IMR-90 (cell line): ENCODE measurements around the gene ZNF219. TPM values are rescaled to one million over a fixed set of nuclear protein-coding genes. Genes with fewer than 3 reads are reported as not detected.

Experiments
- ATAC-seq: fragments of 200-7000 bp; cut with Tn5 transposase; 2 replicates; pipeline ENCODE4 v1.9.1; 2020; ENCODE audit warnings: low read depth, mild to moderate bottlenecking, moderate library complexity
- BruUV-seq: library from RNA; stranded (reverse); fragments of 400-500 nt; replicated peaks from 2 replicates; lab custom pipeline; 2021; lab: Mats Ljungman, UMichigan
- CTCF ChIA-PET: fragments of 300-600 bp; formaldehyde crosslinking; extraction: SDS; loops from one replicate; lab custom pipeline; 2021; ENCODE audit warnings: antibody characterized with exemption; lab: Yijun Ruan, JAX
- POLR2A ChIA-PET: fragments of 300-600 bp; sonication (Branson Sonifier 250); formaldehyde crosslinking; loops from one replicate; lab custom pipeline; 2022; ENCODE audit warnings: antibody characterized with exemption; ENCODE audit not compliant: unreplicated experiment; lab: Charles Lee
- DNase-seq: peaks from one replicate; pipeline ENCODE4 v3.0.0; 2013
- H2AFZ ChIP-seq: replicated peaks from 2 replicates; pipeline ENCODE3; 2013; ENCODE audit warnings: low read length, mild to moderate bottlenecking; ENCODE audit not compliant: poor library complexity
- H2AK5ac ChIP-seq: 2 replicates; pipeline ENCODE4 v1.6.1; 2013; ENCODE audit warnings: low read depth, low read length, inconsistent platforms
- H2AK9ac ChIP-seq: replicated peaks from 2 replicates; pipeline ENCODE3; 2013; ENCODE audit warnings: mild to moderate bottlenecking, low read depth, low read length, moderate library complexity; ENCODE audit not compliant: poor library complexity
- H2BK120ac ChIP-seq: 2 replicates; pipeline ENCODE4 v1.6.1; 2013; ENCODE audit warnings: low read depth, low read length, inconsistent platforms
- H2BK15ac ChIP-seq: 3 replicates; pipeline ENCODE4 v1.6.1; 2013; ENCODE audit warnings: low read depth, low read length, inconsistent platforms
- H2BK20ac ChIP-seq: 2 replicates; pipeline ENCODE4 v1.6.1; 2013; ENCODE audit warnings: low read depth, mild to moderate bottlenecking, inconsistent platforms, low read length, moderate library complexity
- H2BK5ac ChIP-seq: 2 replicates; pipeline ENCODE4 v1.6.1; 2013; ENCODE audit warnings: mild to moderate bottlenecking, low read depth, low read length, inconsistent platforms; ENCODE audit not compliant: poor library complexity, severe bottlenecking
- H3K14ac ChIP-seq: replicated peaks from 2 replicates; pipeline ENCODE4 v1.6.1; 2013; ENCODE audit warnings: low read depth, low read length, inconsistent platforms
- H3K18ac ChIP-seq: 2 replicates; pipeline ENCODE4 v1.6.1; 2013; ENCODE audit warnings: low read depth, low read length, control low read depth
- H3K23ac ChIP-seq: 2 replicates; pipeline ENCODE4 v1.6.1; 2013; ENCODE audit warnings: low read depth, low read length, inconsistent platforms
- H3K27ac ChIP-seq: 2 replicates; pipeline ENCODE4 v1.5.1; 2013; ENCODE audit warnings: mild to moderate bottlenecking, control low read depth, low read length; ENCODE audit not compliant: insufficient read depth
- H3K27me3 ChIP-seq: 2 replicates; pipeline ENCODE4 v1.6.1; 2013; ENCODE audit warnings: low read length; ENCODE audit not compliant: control insufficient read depth, insufficient read depth
- H3K36me3 ChIP-seq: 2 replicates; pipeline ENCODE4 v1.6.1; 2013; ENCODE audit warnings: low read length, mixed read lengths; ENCODE audit not compliant: control insufficient read depth, insufficient read depth
- H3K4ac ChIP-seq: 2 replicates; pipeline ENCODE4 v1.6.1; 2013; ENCODE audit warnings: low read depth, low read length, inconsistent platforms
- H3K4me1 ChIP-seq: 2 replicates; pipeline ENCODE4 v1.6.1; 2013; ENCODE audit warnings: low read length, mixed read lengths; ENCODE audit not compliant: control insufficient read depth, insufficient read depth
- H3K4me2 ChIP-seq: 2 replicates; pipeline ENCODE4 v1.6.1; 2013; ENCODE audit warnings: low read depth, mild to moderate bottlenecking, control low read depth, low read length, moderate library complexity
- H3K4me3 ChIP-seq: 2 replicates; pipeline ENCODE4 v1.5.1; 2013; ENCODE audit warnings: low read depth, mild to moderate bottlenecking, control low read depth, low read length, moderate library complexity; ENCODE audit not compliant: insufficient read depth
- H3K56ac ChIP-seq: 2 replicates; pipeline ENCODE4 v1.6.1; 2013; ENCODE audit warnings: low read length, inconsistent platforms; ENCODE audit not compliant: insufficient read depth; ENCODE audit errors: extremely low read depth
- H3K79me1 ChIP-seq, 2 experiments: 2 replicates each; pipeline ENCODE4 v1.6.1; 2013; ENCODE audit warnings: low read length in 2 of 2, inconsistent platforms in 1 of 2, low read depth in 1 of 2
- H3K9ac ChIP-seq: 2 replicates; pipeline ENCODE4 v1.6.1; 2013; ENCODE audit warnings: low read depth, low read length, control low read depth
- H3K9me1 ChIP-seq: 2 replicates; pipeline ENCODE4 v1.6.1; 2013; ENCODE audit warnings: low read length, inconsistent platforms; ENCODE audit not compliant: insufficient read depth
- H3K9me3 ChIP-seq: 2 replicates; pipeline ENCODE4 v1.6.1; 2013; ENCODE audit warnings: low read length; ENCODE audit not compliant: control insufficient read depth, insufficient read depth
- H4K20me1 ChIP-seq: 2 replicates; pipeline ENCODE4 v1.6.1; 2013; ENCODE audit warnings: low read length, inconsistent platforms; ENCODE audit not compliant: insufficient read depth
- H4K5ac ChIP-seq: 2 replicates; pipeline ENCODE4 v1.6.1; 2013; ENCODE audit warnings: mild to moderate bottlenecking, low read depth, low read length, control low read depth
- H4K8ac ChIP-seq, 2 experiments: 2 replicates each; pipeline ENCODE4 v1.6.1; 2013; ENCODE audit warnings: low read depth in 2 of 2, low read length in 2 of 2, control low read depth in 1 of 2, inconsistent platforms in 1 of 2
- H4K91ac ChIP-seq: 2 replicates; pipeline ENCODE4 v1.6.1; 2013; ENCODE audit warnings: low read depth, low read length, inconsistent platforms; ENCODE audit not compliant: insufficient read depth
- MAFK ChIP-seq: IDR thresholded peaks from 2 replicates; pipeline ENCODE4 v1.6.1; 2012; ENCODE audit warnings: low read depth, low read length, improper control_type of control experiment
- NFE2L2 ChIP-seq: fragments of 150-350 bp; IDR thresholded peaks from 2 replicates; pipeline ENCODE4 v1.6.1; 2016; ENCODE audit warnings: low read depth, mild to moderate bottlenecking, low read length
- RAD21 ChIP-seq: IDR thresholded peaks from 2 replicates; pipeline ENCODE4 v1.6.1; 2012; ENCODE audit warnings: low read length, improper control_type of control experiment
- RCOR1 ChIP-seq: IDR thresholded peaks from 2 replicates; pipeline ENCODE4 v1.6.1; 2012; ENCODE audit warnings: mild to moderate bottlenecking, low read length, improper control_type of control experiment; ENCODE audit not compliant: insufficient replicate concordance
- SMC3 ChIP-seq: fragments of 150-350 bp; IDR thresholded peaks from 2 replicates; pipeline ENCODE4 v1.6.1; 2016; ENCODE audit warnings: low read depth, mild to moderate bottlenecking, antibody characterized with exemption, low read length, moderate library complexity
- WGBS, 2 experiments: methylation state at CpG; one replicate each; pipeline versions ENCODE4 v1.1.5 to v1.1.7; 2013; ENCODE audit warnings: missing lambda C conversion rate in 2 of 2; ENCODE audit not compliant: insufficient read length in 1 of 2; ENCODE audit errors: extremely low coverage in 2 of 2; 5-methylcytosine and 5-hydroxymethylcytosine counted together
- dilution Hi-C: fragments of 300-500 bp; cut with HindIII; formaldehyde crosslinking; loops from one replicate; pipeline ENCODE4 v1.14.3; 2018; ENCODE audit warnings: low sequenced_read_pairs; ENCODE audit not compliant: unreplicated experiment
- in situ Hi-C: fragments of 300-500 bp; cut with MboI; formaldehyde crosslinking; loops from 3 replicates; pipeline ENCODE4 v1.14.3; 2019; ENCODE audit warnings: low sequenced_read_pairs, inconsistent platforms, mixed read lengths
- intact Hi-C: fragments of 100-400 bp; cut with micrococcal nuclease; formaldehyde crosslinking; loops from 2 replicates; pipeline ENCODE4 v1.10.0; 2022
- polyA plus RNA-seq, 3 experiments: library from polyadenylated mRNA; depleted of rRNA; stranded (reverse); fragments of >200 nt; gene quantifications; 2 replicates each; pipeline ENCODE4 v1.2.3, GENCODE V29; 2012; ENCODE audit warnings: low replicate concordance in 1 of 3
- total RNA-seq: library from RNA; depleted of rRNA; stranded (reverse); fragments of >200 nt; gene quantifications from 2 replicates; pipeline ENCODE4 v1.2.3, GENCODE V29; 2012
- TF ChIP-seq, protein P1 (sequence below): conservative IDR thresholded peaks from 2 replicates; pipeline ENCODE4 v1.5.1; 2012; ENCODE audit warnings: mild to moderate bottlenecking, low read depth, low read length, improper control_type of control experiment

ZNF219 gene
- total and polyA plus RNA-seq, 2 of the 4 experiments (the other 2 are of a cell fraction), result 0.90 to 3.8 TPM

DNA sequence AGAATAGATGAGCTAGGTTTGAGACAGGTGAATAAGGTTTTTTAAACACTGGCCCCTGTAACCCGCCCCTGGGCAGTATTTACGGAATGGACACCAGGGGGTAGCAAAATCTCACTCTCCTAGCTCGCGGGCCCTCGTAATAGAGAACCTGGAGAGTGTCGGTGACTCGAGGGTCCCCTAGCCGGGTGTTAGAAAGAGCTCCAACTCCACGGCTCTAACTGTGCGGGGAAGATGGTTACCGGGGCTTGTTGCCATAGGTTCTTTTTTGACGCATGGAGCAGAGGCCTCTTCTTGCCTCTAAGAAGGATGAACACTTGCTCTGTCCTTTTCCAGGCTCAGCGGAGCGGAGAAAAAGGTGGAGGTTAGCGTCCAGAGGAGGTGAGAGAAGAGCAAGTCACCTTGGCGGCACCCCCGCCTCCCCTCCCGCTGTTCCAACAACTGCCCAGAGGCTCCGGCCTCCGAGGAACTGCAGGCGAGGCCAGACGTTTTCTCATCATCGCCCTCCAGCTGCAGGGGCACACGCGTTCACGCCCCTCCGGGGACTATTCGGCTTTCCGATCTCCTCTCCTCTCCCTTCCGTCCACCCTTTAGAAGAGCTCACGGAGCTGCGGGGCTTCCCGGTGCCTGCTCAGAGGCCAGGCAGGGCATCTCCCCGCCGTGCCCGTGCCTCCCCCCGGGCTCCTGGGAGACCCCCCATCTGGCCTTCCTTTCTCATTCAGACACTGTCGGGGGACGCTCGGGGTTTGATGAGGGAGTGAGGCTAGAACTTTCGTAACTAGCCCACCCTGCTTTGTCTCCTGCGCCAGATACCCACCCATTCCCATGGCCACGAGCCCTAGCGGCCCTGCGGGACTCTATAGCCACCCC lies 29.7 kb downstream of the ZNF219 start:
- Histone ChIP-seq H3K14ac (peak overlapping the region; percentile 77; the same call in 1 of the 2 replicates), H3K4ac (peak overlapping the region; percentile 85), H3K4me3 (peak overlapping the region; percentile 68), H2BK20ac (no peak overlapping the region), H3K18ac (no peak overlapping the region; the same call in 1 of the 2 replicates), H3K4me1 (peaks cover 22% of the 10 kb centered on the region), H2BK120ac (peak overlapping the region; percentile 26; the same call in 1 of the 2 replicates), H4K91ac (peak overlapping the region; percentile 72), H2AK9ac (peak overlapping the region; percentile 90), H3K9ac (peak overlapping the region; percentile 81), H3K9me3 (no peaks in the 10 kb centered on the region), H3K23ac (peak overlapping the region; percentile 64; the same call in 1 of the 2 replicates), H3K4me2 (peak overlapping the region; percentile 86), H2AFZ (peak overlapping the region; percentile 99), H2BK15ac (no peak overlapping the region), H3K9me1 (peaks cover 10% of the 10 kb centered on the region), H3K27me3 (no peaks in the 10 kb centered on the region), H4K8ac (peak overlapping the region; percentile 43 to 50; a peak in 2 of 4 replicates), H4K5ac (peak overlapping the region; percentile 66), H3K36me3 (peaks cover 8% of the 10 kb centered on the region), H2AK5ac (peak overlapping the region; percentile 53), H3K79me1 (peaks cover 10 to 34% of the 10 kb centered on the region in 2 experiments), H2BK5ac (no peak overlapping the region), H4K20me1 (peaks cover 10% of the 10 kb centered on the region), H3K56ac (peak overlapping the region; percentile 47; the same call in 1 of the 2 replicates), H3K27ac (peak overlapping the region; percentile 91)
- DNase-seq (peak; percentile 52), ATAC-seq (0 out of 2 replicates have a peak, but pooled peaks have one; percentile 5)
- in situ Hi-C loops, result no loop called here
- peak; percentile 81 for TF ChIP-seq RAD21
- 0 out of 2 replicates have a peak, but pooled peaks have one; percentile 7 for TF ChIP-seq NFE2L2
- TF ChIP-seq MAFK, result no peak
- TF ChIP-seq, protein P1, sequence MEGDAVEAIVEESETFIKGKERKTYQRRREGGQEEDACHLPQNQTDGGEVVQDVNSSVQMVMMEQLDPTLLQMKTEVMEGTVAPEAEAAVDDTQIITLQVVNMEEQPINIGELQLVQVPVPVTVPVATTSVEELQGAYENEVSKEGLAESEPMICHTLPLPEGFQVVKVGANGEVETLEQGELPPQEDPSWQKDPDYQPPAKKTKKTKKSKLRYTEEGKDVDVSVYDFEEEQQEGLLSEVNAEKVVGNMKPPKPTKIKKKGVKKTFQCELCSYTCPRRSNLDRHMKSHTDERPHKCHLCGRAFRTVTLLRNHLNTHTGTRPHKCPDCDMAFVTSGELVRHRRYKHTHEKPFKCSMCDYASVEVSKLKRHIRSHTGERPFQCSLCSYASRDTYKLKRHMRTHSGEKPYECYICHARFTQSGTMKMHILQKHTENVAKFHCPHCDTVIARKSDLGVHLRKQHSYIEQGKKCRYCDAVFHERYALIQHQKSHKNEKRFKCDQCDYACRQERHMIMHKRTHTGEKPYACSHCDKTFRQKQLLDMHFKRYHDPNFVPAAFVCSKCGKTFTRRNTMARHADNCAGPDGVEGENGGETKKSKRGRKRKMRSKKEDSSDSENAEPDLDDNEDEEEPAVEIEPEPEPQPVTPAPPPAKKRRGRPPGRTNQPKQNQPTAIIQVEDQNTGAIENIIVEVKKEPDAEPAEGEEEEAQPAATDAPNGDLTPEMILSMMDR, result peak; percentile 75
- TF ChIP-seq RCOR1, result no peak
- peak; percentile 81 for TF ChIP-seq SMC3
- ChIA-PET POLR2A (no interaction called here), CTCF (interaction anchor here (1.0 to 2.8 kb wide), 10 partner anchors 15 to 54 kb away, joined by 4 to 23 read pairs (median 10); no protein-coding TSS in a partner anchor)
- intact Hi-C loops, result loop anchor here (1.0 to 2.0 kb wide), 2 partner anchors 36 to 68 kb away; no protein-coding TSS in a partner anchor
- no TSS peak for BruUV-seq
- 2% methylated on average over 8 of the region's 45 CpGs; no CpG with 5 or more reads in 1 of the 2 experiments for WGBS, 2 experiments
- dilution Hi-C loops, result no loop called here
